ENCODE measurements around the gene ACAN.

DNA sequence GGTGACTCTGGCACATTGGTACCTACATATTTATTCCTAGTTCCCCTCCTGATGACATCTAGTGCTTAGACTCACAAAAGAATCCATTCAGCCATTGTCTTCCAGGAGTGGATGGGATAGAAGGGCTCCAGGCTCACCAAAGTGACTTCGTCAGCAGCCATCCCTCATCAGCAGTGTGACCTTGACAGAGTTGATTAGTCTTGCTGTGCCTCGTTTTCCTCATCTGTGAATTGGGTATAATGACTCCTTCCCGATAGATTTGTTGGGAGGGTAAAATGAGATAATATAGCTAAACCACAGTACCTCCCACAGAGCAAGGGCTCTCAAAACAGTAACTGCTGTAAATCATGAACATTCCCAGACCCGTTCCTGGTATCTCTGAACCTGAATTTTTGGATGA, 10.7 kb downstream of the ACAN start:
- TF ChIP-seq, protein P1, sequence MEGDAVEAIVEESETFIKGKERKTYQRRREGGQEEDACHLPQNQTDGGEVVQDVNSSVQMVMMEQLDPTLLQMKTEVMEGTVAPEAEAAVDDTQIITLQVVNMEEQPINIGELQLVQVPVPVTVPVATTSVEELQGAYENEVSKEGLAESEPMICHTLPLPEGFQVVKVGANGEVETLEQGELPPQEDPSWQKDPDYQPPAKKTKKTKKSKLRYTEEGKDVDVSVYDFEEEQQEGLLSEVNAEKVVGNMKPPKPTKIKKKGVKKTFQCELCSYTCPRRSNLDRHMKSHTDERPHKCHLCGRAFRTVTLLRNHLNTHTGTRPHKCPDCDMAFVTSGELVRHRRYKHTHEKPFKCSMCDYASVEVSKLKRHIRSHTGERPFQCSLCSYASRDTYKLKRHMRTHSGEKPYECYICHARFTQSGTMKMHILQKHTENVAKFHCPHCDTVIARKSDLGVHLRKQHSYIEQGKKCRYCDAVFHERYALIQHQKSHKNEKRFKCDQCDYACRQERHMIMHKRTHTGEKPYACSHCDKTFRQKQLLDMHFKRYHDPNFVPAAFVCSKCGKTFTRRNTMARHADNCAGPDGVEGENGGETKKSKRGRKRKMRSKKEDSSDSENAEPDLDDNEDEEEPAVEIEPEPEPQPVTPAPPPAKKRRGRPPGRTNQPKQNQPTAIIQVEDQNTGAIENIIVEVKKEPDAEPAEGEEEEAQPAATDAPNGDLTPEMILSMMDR (IDR thresholded peaks at IDR 0.05; ENCODE audit: low read length): no peak
- no peak for TF ChIP-seq EZH2 (optimal IDR thresholded peaks at IDR 0.05; ENCODE audit: low read depth, low read length)
- TF ChIP-seq EZH2phosphoT487 (IDR thresholded peaks at IDR 0.05; ENCODE audit: low read length): no peak

Data from MM.1S (cell line).